Karpas-422 (cell line): ENCODE data around the gene ZNF248. TPM values are rescaled to one million over a fixed set of nuclear protein-coding genes. Genes with fewer than 3 reads are reported as not detected.

Experiments used
- DNase-seq: peaks from one replicate; pipeline ENCODE4 v3.0.0-alpha.2; 2015
- H2AFZ ChIP-seq: fragments of 200-600 bp; sonication (generic); 2 replicates; pipeline ENCODE4 v1.6.1; 2014; ENCODE audit warnings: antibody characterized with exemption, low read length, mixed read lengths
- H3K27ac ChIP-seq: fragments of 200-600 bp; sonication (generic); 2 replicates; pipeline ENCODE4 v1.5.1; 2014; ENCODE audit warnings: mild to moderate bottlenecking, low read length, moderate library complexity
- H3K27me3 ChIP-seq: fragments of 200-600 bp; sonication (generic); 2 replicates; pipeline ENCODE4 v1.6.1; 2014; ENCODE audit warnings: low read length, mixed read lengths
- H3K36me3 ChIP-seq: fragments of 200-600 bp; sonication (generic); 2 replicates; pipeline ENCODE4 v1.6.1; 2014; ENCODE audit warnings: low read length, mixed read lengths; ENCODE audit not compliant: insufficient read depth
- H3K4me1 ChIP-seq: fragments of 200-600 bp; sonication (generic); 2 replicates; pipeline ENCODE4 v1.6.1; 2014; ENCODE audit warnings: mild to moderate bottlenecking, low read length, mixed read lengths
- H3K4me2 ChIP-seq: fragments of 200-600 bp; sonication (generic); 2 replicates; pipeline ENCODE4 v1.6.1; 2014; ENCODE audit warnings: low read length, low read depth, mild to moderate bottlenecking; ENCODE audit not compliant: poor library complexity, severe bottlenecking
- H3K4me3 ChIP-seq: fragments of 200-600 bp; sonication (generic); 2 replicates; pipeline ENCODE4 v1.5.1; 2014; ENCODE audit warnings: mild to moderate bottlenecking, antibody characterized with exemption, low read length, mixed read lengths
- H3K79me2 ChIP-seq: fragments of 200-600 bp; sonication (generic); 2 replicates; pipeline ENCODE4 v1.6.1; 2014; ENCODE audit warnings: mild to moderate bottlenecking, low read length, mixed read lengths
- H3K9ac ChIP-seq: fragments of 200-600 bp; sonication (generic); 2 replicates; pipeline ENCODE4 v1.6.0; 2014; ENCODE audit warnings: low read length
- H3K9me2 ChIP-seq: fragments of 200-600 bp; sonication (generic), shearing (Covaris generic); replicated peaks from 2 replicates; pipeline ENCODE4 v1.6.0; 2014; ENCODE audit warnings: mild to moderate bottlenecking, low read length, moderate library complexity; ENCODE audit not compliant: insufficient read depth
- H3K9me3 ChIP-seq: fragments of 300-700, 200-600 bp; sonication (generic); 2 replicates; pipeline ENCODE4 v1.6.1; 2014; ENCODE audit warnings: low read length, mixed read lengths
- H4K20me1 ChIP-seq: fragments of 200-600 bp; sonication (generic); 2 replicates; pipeline ENCODE4 v1.6.1; 2014; ENCODE audit warnings: mild to moderate bottlenecking, antibody characterized with exemption, low read length, low read depth; ENCODE audit not compliant: insufficient read depth
- total RNA-seq: library from RNA; depleted of rRNA; stranded (reverse); fragments of >200 nt; shearing (Covaris generic); gene quantifications from 2 replicates; pipeline ENCODE4 v1.2.3, GENCODE V29; 2014; ENCODE audit warnings: low replicate concordance

The ZNF248 gene
- total RNA-seq, 1 experiment from 2014 or later, result 17.7 TPM

GRCh38 chr10:37854626-37855025, 2.8 kb downstream of the ZNF248 start:
- peaks cover 44% of the 10 kb centered on the region for H3K36me3 ChIP-seq
- H3K9me2 ChIP-seq, result no peaks in the 10 kb centered on the region
- no peak overlapping the region for H3K27ac ChIP-seq
- peak overlapping the region; percentile 90 for H3K4me2 ChIP-seq
- H3K79me2 ChIP-seq, result peaks cover 64% of the 10 kb centered on the region
- H3K9me3 ChIP-seq, result peaks cover 6% of the 10 kb centered on the region; the same call in 1 of the 2 replicates
- no peak overlapping the region for H3K9ac ChIP-seq
- H3K4me1 ChIP-seq, result peaks cover 22% of the 10 kb centered on the region
- no peak for DNase-seq
- no peaks in the 10 kb centered on the region for H3K27me3 ChIP-seq
- H4K20me1 ChIP-seq, result no peaks in the 10 kb centered on the region
- no peak overlapping the region for H2AFZ ChIP-seq
- 0 out of 2 replicates have a peak overlapping the region, but pooled peaks have one; percentile 12 for H3K4me3 ChIP-seq

DNA sequence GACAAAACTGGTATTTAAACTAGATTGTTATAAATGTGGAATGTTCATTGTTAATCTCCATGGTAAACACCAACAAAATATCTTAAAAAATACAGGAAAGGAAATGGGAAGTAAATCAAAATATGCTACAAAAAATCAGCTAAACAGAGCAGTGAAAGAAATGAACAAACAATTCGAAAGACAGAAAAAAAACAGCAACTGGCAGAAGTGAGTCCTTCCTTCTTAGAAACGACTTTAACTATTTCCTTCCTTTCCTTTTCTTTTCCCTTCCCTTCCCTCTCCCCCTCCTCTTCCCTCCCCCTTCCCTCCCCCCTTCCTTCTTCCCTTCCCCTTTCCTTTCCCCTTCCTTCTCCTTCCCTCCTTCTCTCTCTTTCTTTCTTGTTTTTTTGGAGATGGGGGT, 12.8 kb downstream of the ZNF248 start:
- DNase-seq, result no peak
- H3K27ac ChIP-seq, result no peak overlapping the region
- H3K9me2 ChIP-seq, result no peaks in the 10 kb centered on the region
- peaks cover 82% of the 10 kb centered on the region for H3K36me3 ChIP-seq
- H4K20me1 ChIP-seq, result no peaks in the 10 kb centered on the region
- peaks cover 65% of the 10 kb centered on the region for H3K79me2 ChIP-seq
- no peak overlapping the region for H3K9ac ChIP-seq
- no peaks in the 10 kb centered on the region for H3K27me3 ChIP-seq
- peaks cover 28% of the 10 kb centered on the region for H3K9me3 ChIP-seq
- H3K4me2 ChIP-seq, result no peak overlapping the region
- H3K4me3 ChIP-seq, result no peak overlapping the region
- no peak overlapping the region for H2AFZ ChIP-seq
- H3K4me1 ChIP-seq, result no peaks in the 10 kb centered on the region

DNA sequence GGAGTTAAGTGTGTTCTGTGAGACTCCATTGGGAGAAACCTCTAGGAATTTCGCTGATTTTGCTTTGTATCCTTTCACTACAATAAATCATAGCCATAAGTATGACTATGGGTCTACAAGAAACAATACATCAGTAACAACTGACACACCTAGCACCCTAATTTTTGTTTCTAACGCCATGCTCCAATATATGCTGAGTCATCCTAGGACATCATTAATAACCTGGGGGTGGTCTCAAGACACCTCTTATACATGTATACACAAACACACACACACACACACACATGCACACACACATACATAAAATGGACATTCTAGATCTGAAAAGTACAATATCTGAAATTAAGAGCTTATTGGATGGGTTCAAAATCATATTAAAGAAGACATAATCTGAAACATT, 18.2 kb downstream of the ZNF248 start:
- no peaks in the 10 kb centered on the region for H3K4me1 ChIP-seq
- H4K20me1 ChIP-seq, result no peaks in the 10 kb centered on the region
- no peak overlapping the region for H3K4me3 ChIP-seq
- H3K9me2 ChIP-seq, result no peaks in the 10 kb centered on the region
- H3K36me3 ChIP-seq, result peaks cover 94% of the 10 kb centered on the region
- no peaks in the 10 kb centered on the region for H3K27me3 ChIP-seq
- H3K27ac ChIP-seq, result no peak overlapping the region
- no peak overlapping the region for H3K9ac ChIP-seq
- H2AFZ ChIP-seq, result no peak overlapping the region
- peaks cover 50% of the 10 kb centered on the region for H3K9me3 ChIP-seq
- no peak for DNase-seq
- H3K79me2 ChIP-seq, result peaks cover 48% of the 10 kb centered on the region
- H3K4me2 ChIP-seq, result no peak overlapping the region

GRCh38 chr10:37831495-37832333, 25.7 kb downstream of the ZNF248 start:
- H3K9me2 ChIP-seq, result no peaks in the 10 kb centered on the region

DNA sequence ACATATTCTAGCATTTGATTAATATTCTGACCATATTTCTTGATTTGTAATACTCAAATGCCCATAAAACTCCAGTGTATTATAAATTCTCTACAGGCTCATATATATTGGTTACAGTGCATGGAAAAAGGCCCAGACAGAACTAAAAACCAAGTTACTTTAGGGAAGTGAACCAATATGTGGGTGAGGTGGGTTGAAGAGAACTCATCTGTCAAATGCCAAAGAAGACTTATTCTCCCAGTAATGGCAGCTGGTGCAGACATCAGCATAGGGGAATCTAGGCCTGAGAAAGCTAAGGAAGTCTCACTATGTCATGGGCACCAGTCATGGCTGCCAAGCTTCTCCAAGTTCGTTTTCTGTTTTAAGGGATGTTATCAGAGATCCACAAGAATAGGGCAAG, 30.6 kb downstream of the ZNF248 start:
- Histone ChIP-seq H3K4me1 (no peaks in the 10 kb centered on the region), H3K4me3 (no peak overlapping the region), H2AFZ (no peak overlapping the region), H3K9me3 (peaks cover 57% of the 10 kb centered on the region), H3K9me2 (no peaks in the 10 kb centered on the region), H3K4me2 (no peak overlapping the region), H3K9ac (no peak overlapping the region), H3K27ac (no peak overlapping the region), H3K27me3 (no peaks in the 10 kb centered on the region), H4K20me1 (no peaks in the 10 kb centered on the region), H3K36me3 (peaks cover 71% of the 10 kb centered on the region), H3K79me2 (no peaks in the 10 kb centered on the region)
- no peak for DNase-seq

More at GRCh38 chr10:37831495-37832333, 25.7 kb downstream of the ZNF248 start:
- peaks cover 98% of the 10 kb centered on the region for H3K36me3 ChIP-seq
- H3K4me3 ChIP-seq, result no peak overlapping the region
- H2AFZ ChIP-seq, result no peak overlapping the region
- no peak for DNase-seq
- H3K27me3 ChIP-seq, result no peaks in the 10 kb centered on the region
- no peaks in the 10 kb centered on the region for H3K79me2 ChIP-seq
- H4K20me1 ChIP-seq, result no peaks in the 10 kb centered on the region
- H3K27ac ChIP-seq, result no peak overlapping the region
- no peak overlapping the region for H3K4me2 ChIP-seq
- no peaks in the 10 kb centered on the region for H3K4me1 ChIP-seq
- no peak overlapping the region for H3K9ac ChIP-seq
- H3K9me3 ChIP-seq, result peaks cover 78% of the 10 kb centered on the region

- Histone ChIP-seq H3K4me3 (no peak overlapping the region), H3K36me3 (peaks cover 16% of the 10 kb centered on the region), H3K27ac (no peak overlapping the region), H3K4me1 (no peaks in the 10 kb centered on the region), H3K79me2 (no peaks in the 10 kb centered on the region), H3K4me2 (no peak overlapping the region), H2AFZ (no peak overlapping the region), H4K20me1 (no peaks in the 10 kb centered on the region), H3K9me2 (no peaks in the 10 kb centered on the region), H3K27me3 (no peaks in the 10 kb centered on the region), H3K9ac (no peak overlapping the region), H3K9me3 (peaks cover 28% of the 10 kb centered on the region)
- no peak for DNase-seq
Measured at GRCh38 chr10:37821237-37821636, 36.2 kb downstream of the ZNF248 start.

DNA sequence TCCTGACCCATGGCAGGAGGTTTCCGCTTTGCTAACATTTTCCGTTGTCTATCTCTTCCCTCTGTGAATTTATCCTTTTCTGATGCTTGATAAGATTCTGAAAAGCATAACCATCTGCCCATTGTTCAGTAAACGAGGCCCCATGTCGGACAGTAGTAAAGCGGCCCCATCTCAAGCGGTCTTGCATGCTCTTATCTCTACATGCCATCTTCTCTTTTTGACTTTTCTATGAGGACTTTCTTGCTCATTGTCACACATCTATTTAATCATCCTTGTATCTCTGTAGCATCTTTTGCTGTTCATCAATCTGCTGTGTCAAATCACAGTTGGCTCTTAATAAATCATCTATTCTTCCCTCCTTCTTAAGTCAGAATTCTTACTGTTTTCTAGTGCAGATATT, 37.6 kb downstream of the ZNF248 start:
- H3K4me1 ChIP-seq, result no peaks in the 10 kb centered on the region
- H3K27me3 ChIP-seq, result no peaks in the 10 kb centered on the region
- no peak for DNase-seq
- no peaks in the 10 kb centered on the region for H3K79me2 ChIP-seq
- no peak overlapping the region for H3K4me2 ChIP-seq
- peaks cover 25% of the 10 kb centered on the region for H3K9me3 ChIP-seq
- no peak overlapping the region for H3K9ac ChIP-seq
- H3K4me3 ChIP-seq, result no peak overlapping the region
- peaks cover 6% of the 10 kb centered on the region; the same call in 1 of the 2 replicates for H3K36me3 ChIP-seq
- H3K9me2 ChIP-seq, result no peaks in the 10 kb centered on the region
- no peak overlapping the region for H3K27ac ChIP-seq
- H2AFZ ChIP-seq, result no peak overlapping the region
- H4K20me1 ChIP-seq, result no peaks in the 10 kb centered on the region

DNA sequence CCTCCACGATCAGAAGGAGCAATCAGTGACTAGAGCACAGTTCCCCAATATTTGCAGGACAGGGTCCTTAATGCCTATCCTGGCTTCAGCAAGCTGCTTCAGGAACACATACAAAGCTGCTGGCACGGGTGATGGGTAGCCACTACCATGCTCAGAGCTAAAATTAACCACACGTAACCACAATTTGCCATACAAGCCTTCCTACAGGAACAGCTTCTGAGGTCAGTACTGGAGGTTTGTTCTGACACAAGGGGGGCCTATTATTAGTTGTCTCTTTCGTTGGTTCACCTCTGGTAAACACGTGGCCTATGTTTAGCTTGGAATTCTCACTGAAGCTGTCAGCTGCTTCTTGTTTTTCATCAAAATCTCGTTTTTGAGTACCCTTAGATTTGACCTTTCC, 41.1 kb downstream of the ZNF248 start:
- Histone ChIP-seq H3K27me3 (no peaks in the 10 kb centered on the region), H3K9ac (no peak overlapping the region), H3K9me2 (no peaks in the 10 kb centered on the region), H3K4me2 (no peak overlapping the region), H3K36me3 (no peaks in the 10 kb centered on the region), H3K4me3 (no peak overlapping the region), H3K9me3 (peaks cover 28% of the 10 kb centered on the region), H3K4me1 (no peaks in the 10 kb centered on the region), H4K20me1 (no peaks in the 10 kb centered on the region), H3K27ac (no peak overlapping the region), H2AFZ (no peak overlapping the region), H3K79me2 (no peaks in the 10 kb centered on the region)
- DNase-seq, result no peak
